Esophagus squamous epithelium (tissue), 4 donors: Measurements from ENCODE around the gene SMYD3.

Source experiments
- POLR2A ChIP-seq, 4 donors: fragments of 450-650 bp; IDR thresholded peaks; one replicate each; pipeline ENCODE4 v1.6.1; 2017; ENCODE audit warnings: antibody characterized with exemption in 4 of 4, mild to moderate bottlenecking in 4 of 4, moderate library complexity in 3 of 4
- TF ChIP-seq, protein P1 (sequence below), 6 experiments: fragments of 450-650 bp in 4 of 6; fragments of 200-600 bp in 2 of 6; sonication (generic) in 2 of 6; IDR thresholded peaks; one replicate each; pipeline ENCODE4 v1.5.1; 2016 to 2019; ENCODE audit warnings: antibody characterized with exemption in 6 of 6, mild to moderate bottlenecking in 4 of 6, moderate library complexity in 4 of 6

GRCh38 chr1:246226041-246226440 lies 281.0 kb downstream of the SMYD3 start:
- TF ChIP-seq, protein P1, sequence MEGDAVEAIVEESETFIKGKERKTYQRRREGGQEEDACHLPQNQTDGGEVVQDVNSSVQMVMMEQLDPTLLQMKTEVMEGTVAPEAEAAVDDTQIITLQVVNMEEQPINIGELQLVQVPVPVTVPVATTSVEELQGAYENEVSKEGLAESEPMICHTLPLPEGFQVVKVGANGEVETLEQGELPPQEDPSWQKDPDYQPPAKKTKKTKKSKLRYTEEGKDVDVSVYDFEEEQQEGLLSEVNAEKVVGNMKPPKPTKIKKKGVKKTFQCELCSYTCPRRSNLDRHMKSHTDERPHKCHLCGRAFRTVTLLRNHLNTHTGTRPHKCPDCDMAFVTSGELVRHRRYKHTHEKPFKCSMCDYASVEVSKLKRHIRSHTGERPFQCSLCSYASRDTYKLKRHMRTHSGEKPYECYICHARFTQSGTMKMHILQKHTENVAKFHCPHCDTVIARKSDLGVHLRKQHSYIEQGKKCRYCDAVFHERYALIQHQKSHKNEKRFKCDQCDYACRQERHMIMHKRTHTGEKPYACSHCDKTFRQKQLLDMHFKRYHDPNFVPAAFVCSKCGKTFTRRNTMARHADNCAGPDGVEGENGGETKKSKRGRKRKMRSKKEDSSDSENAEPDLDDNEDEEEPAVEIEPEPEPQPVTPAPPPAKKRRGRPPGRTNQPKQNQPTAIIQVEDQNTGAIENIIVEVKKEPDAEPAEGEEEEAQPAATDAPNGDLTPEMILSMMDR (IDR thresholded peaks at IDR 0.05): no peak
- no peak for TF ChIP-seq POLR2A (IDR thresholded peaks at IDR 0.05)
